ENCODE results near the gene CLIC4.

CLIC4 gene

GRCh38 chr1:24825174-24825573, 79.9 kb downstream of the CLIC4 start:
- no peak for DNase-seq

GRCh38 chr1:24826510-24826909, 81.3 kb downstream of the CLIC4 start:
- no peak for DNase-seq

GRCh38 chr1:24827379-24828135, 82.3 kb downstream of the CLIC4 start:
- DNase-seq, result no peak

GRCh38 chr1:24828183-24828886, 83.1 kb downstream of the CLIC4 start:
- DNase-seq, result no peak

- no peak for DNase-seq
These were observed 83.6 kb downstream of the CLIC4 start for GRCh38 chr1:24828887-24829192.

- peak; percentile 26 for DNase-seq
These were observed 85.5 kb downstream of the CLIC4 start for GRCh38 chr1:24830680-24831272.

GRCh38 chr1:24841593-24841992, 96.3 kb downstream of the CLIC4 start:
- DNase-seq, result no peak

- peak; percentile 31 for DNase-seq
These were observed 101.4 kb downstream of the CLIC4 start for GRCh38 chr1:24846671-24847070.

GRCh38 chr1:24847995-24848881, 103.0 kb downstream of the CLIC4 start:
- peak; percentile 94 for DNase-seq

GRCh38 chr1:24849672-24850295, 104.5 kb downstream of the CLIC4 start:
- DNase-seq, result peak; percentile 67

GRCh38 chr1:24850328-24850920, 105.2 kb downstream of the CLIC4 start:
- DNase-seq, result no peak

GRCh38 chr1:24853649-24854048, 108.4 kb downstream of the CLIC4 start:
- no peak for DNase-seq

- DNase-seq, result no peak
These were observed 110.2 kb downstream of the CLIC4 start for GRCh38 chr1:24855474-24855873.

- DNase-seq, result no peak
These were observed 111.7 kb downstream of the CLIC4 start for GRCh38 chr1:24856787-24857506.

GRCh38 chr1:24857507-24858133, 112.4 kb downstream of the CLIC4 start:
- no peak for DNase-seq

- DNase-seq, result no peak
These were observed 113.0 kb downstream of the CLIC4 start for GRCh38 chr1:24858277-24858676.

- DNase-seq, result no peak
These were observed 114.1 kb downstream of the CLIC4 start for GRCh38 chr1:24859063-24860010.

- no peak for DNase-seq
These were observed 115.6 kb downstream of the CLIC4 start for GRCh38 chr1:24860841-24861240.

- DNase-seq, result no peak
These were observed 116.8 kb downstream of the CLIC4 start for GRCh38 chr1:24861821-24862727.
